Neuronal stem cell (in vitro differentiated cells): ENCODE data around the gene RNF214.

Experiments
- DNase-seq: peaks from one replicate; pipeline ENCODE4 v3.0.0-alpha.2; 2013; ENCODE audit warnings: low spot score
- H2AFZ ChIP-seq: one replicate; pipeline ENCODE4 v1.6.1; 2013; ENCODE audit warnings: mild to moderate bottlenecking, low read length, inconsistent platforms
- H2AK5ac ChIP-seq: 2 replicates; pipeline ENCODE4 v1.6.1; 2013; ENCODE audit warnings: low read depth, mild to moderate bottlenecking, inconsistent platforms, low read length, moderate library complexity, mixed read lengths
- H2BK120ac ChIP-seq: 2 replicates; pipeline ENCODE4 v1.6.1; 2013; ENCODE audit warnings: low read depth, mild to moderate bottlenecking, inconsistent platforms, low read length, moderate library complexity, mixed read lengths
- H2BK12ac ChIP-seq: one replicate; pipeline ENCODE4 v1.6.1; 2013; ENCODE audit warnings: low read length, inconsistent platforms
- H2BK15ac ChIP-seq: 2 replicates; pipeline ENCODE4 v1.6.1; 2013; ENCODE audit warnings: mild to moderate bottlenecking, low read length, inconsistent platforms, mixed read lengths
- H2BK5ac ChIP-seq: one replicate; pipeline ENCODE4 v1.6.1; 2013; ENCODE audit warnings: inconsistent platforms, mild to moderate bottlenecking, low read length, moderate library complexity
- H3K14ac ChIP-seq: one replicate; pipeline ENCODE4 v1.6.1; 2013; ENCODE audit warnings: low read length, inconsistent platforms
- H3K18ac ChIP-seq: 2 replicates; pipeline ENCODE4 v1.6.1; 2013; ENCODE audit warnings: low read length, inconsistent platforms
- H3K23ac ChIP-seq: 2 replicates; pipeline ENCODE4 v1.6.1; 2013; ENCODE audit warnings: low read depth, mild to moderate bottlenecking, mixed read lengths, low read length, inconsistent platforms; ENCODE audit not compliant: poor library complexity
- H3K27ac ChIP-seq: replicated peaks from 3 replicates; pipeline ENCODE4 v1.5.1; 2013; ENCODE audit warnings: low read length, inconsistent platforms
- H3K27me3 ChIP-seq, 3 experiments: 2 replicates each; pipeline ENCODE4 v1.6.1; 2013; ENCODE audit warnings: low read length in 3 of 3, mild to moderate bottlenecking in 2 of 3, inconsistent platforms in 1 of 3, low read depth in 1 of 3, mixed read lengths in 1 of 3, moderate library complexity in 1 of 3; ENCODE audit not compliant: control insufficient read depth in 3 of 3, insufficient read depth in 3 of 3
- H3K36me3 ChIP-seq, 2 donors: replicated peaks in 1 of 2; 2 replicates each; pipeline ENCODE4 v1.6.1; 2013; ENCODE audit warnings: low read length in 2 of 2; ENCODE audit not compliant: control insufficient read depth in 2 of 2, insufficient read depth in 2 of 2
- H3K4ac ChIP-seq: 2 replicates; pipeline ENCODE4 v1.6.1; 2013; ENCODE audit warnings: inconsistent platforms, mild to moderate bottlenecking, low read length, moderate library complexity
- H3K4me1 ChIP-seq, 2 donors: 1 replicate in 1 of 2; 2 replicates in 1 of 2; pipeline ENCODE4 v1.6.1; 2013; ENCODE audit warnings: low read length in 2 of 2, low read depth in 1 of 2; ENCODE audit not compliant: control insufficient read depth in 2 of 2, insufficient read depth in 1 of 2
- H3K4me2 ChIP-seq: one replicate; pipeline ENCODE4 v1.6.1; 2013; ENCODE audit warnings: mild to moderate bottlenecking, low read length, inconsistent platforms; ENCODE audit not compliant: insufficient read depth, poor library complexity, severe bottlenecking
- H3K4me3 ChIP-seq, 2 donors: 2 replicates each; pipeline ENCODE4 v1.5.1; 2013; ENCODE audit warnings: low read length in 2 of 2, mild to moderate bottlenecking in 2 of 2, inconsistent platforms in 1 of 2, moderate library complexity in 1 of 2
- H3K79me1 ChIP-seq: one replicate; pipeline ENCODE4 v1.6.1; 2013; ENCODE audit warnings: low read depth, mild to moderate bottlenecking, inconsistent platforms, low read length, moderate library complexity
- H3K9ac ChIP-seq: one replicate; pipeline ENCODE4 v1.6.1; 2013; ENCODE audit warnings: mild to moderate bottlenecking, low read depth, low read length, inconsistent platforms; ENCODE audit not compliant: poor library complexity
- H3K9me3 ChIP-seq, 2 donors: replicated peaks in 1 of 2; 2 replicates each; pipeline versions ENCODE3 to v1.6.1; 2013; ENCODE audit warnings: low read length in 2 of 2, mild to moderate bottlenecking in 2 of 2, inconsistent platforms in 1 of 2, low read depth in 1 of 2, mixed read lengths in 1 of 2, moderate library complexity in 1 of 2; ENCODE audit not compliant: control insufficient read depth in 2 of 2, insufficient read depth in 1 of 2
- H4K8ac ChIP-seq: one replicate; pipeline ENCODE4 v1.6.1; 2013; ENCODE audit warnings: low read depth, mild to moderate bottlenecking, inconsistent platforms, low read length, moderate library complexity
- H4K91ac ChIP-seq: one replicate; pipeline ENCODE4 v1.6.1; 2013; ENCODE audit warnings: low read length, low read depth, mild to moderate bottlenecking, inconsistent platforms; ENCODE audit not compliant: poor library complexity
- WGBS, 2 donors: extraction: QIAGEN DNeasy Blood & Tissue Kit; methylation state at CpG; one replicate each; pipeline ENCODE4 v1.1.7; 2013; ENCODE audit warnings: missing lambda C conversion rate in 2 of 2, mixed read lengths in 1 of 2; ENCODE audit not compliant: insufficient read length in 2 of 2, insufficient replicate concordance in 1 of 2; ENCODE audit errors: extremely low coverage in 2 of 2; 5-methylcytosine and 5-hydroxymethylcytosine counted together

The RNF214 gene

GRCh38 chr11:117286588-117286987 is 54.1 kb downstream of the RNF214 start:
- Histone ChIP-seq H3K9me3 (no peaks in the 10 kb centered on the region), H2BK15ac (no peak overlapping the region), H2AK5ac (no peak overlapping the region), H3K18ac (no peak overlapping the region), H2AFZ (no peak overlapping the region), H3K27ac (no peak overlapping the region), H3K79me1 (peaks cover 2% of the 10 kb centered on the region), H3K4me2 (no peak overlapping the region), H2BK12ac (no peak overlapping the region), H3K27me3 (no peaks in the 10 kb centered on the region), H3K4me1 (no peaks in the 10 kb centered on the region), H3K9ac (no peak overlapping the region), H2BK120ac (no peak overlapping the region), H3K4ac (no peak overlapping the region), H3K14ac (no peak overlapping the region), H4K91ac (no peak overlapping the region), H3K36me3 (peaks cover 50 to 99% of the 10 kb centered on the region in 2 donors), H2BK5ac (no peak overlapping the region), H4K8ac (no peak overlapping the region), H3K23ac (no peak overlapping the region), H3K4me3 (no peak overlapping the region)
- no peak for DNase-seq
- no CpG with 5 or more reads among the region's 2 CpGs for WGBS, 2 donors

- Histone ChIP-seq H2BK15ac (no peak overlapping the region), H3K9ac (no peak overlapping the region), H3K4me3 (no peak overlapping the region), H3K18ac (no peak overlapping the region), H3K23ac (no peak overlapping the region), H4K91ac (no peak overlapping the region), H2AFZ (no peak overlapping the region), H3K4ac (no peak overlapping the region), H3K36me3 (peaks cover 43 to 95% of the 10 kb centered on the region in 2 donors), H3K14ac (no peak overlapping the region), H2BK12ac (no peak overlapping the region), H3K4me2 (no peak overlapping the region), H2AK5ac (no peak overlapping the region), H2BK120ac (no peak overlapping the region), H3K27ac (no peak overlapping the region), H3K79me1 (peaks cover under 1% of the 10 kb centered on the region), H3K4me1 (no peaks in the 10 kb centered on the region), H2BK5ac (no peak overlapping the region), H4K8ac (no peak overlapping the region), H3K9me3 (no peaks in the 10 kb centered on the region), H3K27me3 (no peaks in the 10 kb centered on the region)
- WGBS, 2 donors: no CpG with 5 or more reads among the region's 3 CpGs
- DNase-seq: no peak
These were observed 55.2 kb downstream of the RNF214 start for GRCh38 chr11:117287668-117288067.

- Histone ChIP-seq H3K4me2 (no peak overlapping the region), H4K91ac (no peak overlapping the region), H3K27me3 (no peaks in the 10 kb centered on the region), H2AFZ (no peak overlapping the region), H3K27ac (no peak overlapping the region), H2AK5ac (no peak overlapping the region), H3K14ac (no peak overlapping the region), H2BK12ac (no peak overlapping the region), H3K9ac (no peak overlapping the region), H2BK120ac (no peak overlapping the region), H3K79me1 (no peaks in the 10 kb centered on the region), H3K36me3 (peaks cover 39 to 89% of the 10 kb centered on the region in 2 donors), H3K9me3 (no peaks in the 10 kb centered on the region), H3K4ac (no peak overlapping the region), H4K8ac (no peak overlapping the region), H2BK5ac (no peak overlapping the region), H2BK15ac (no peak overlapping the region), H3K4me1 (no peaks in the 10 kb centered on the region), H3K18ac (no peak overlapping the region), H3K23ac (no peak overlapping the region), H3K4me3 (no peak overlapping the region)
- WGBS, 2 donors: no CpG with 5 or more reads among the region's 1 CpG
- no peak for DNase-seq
These were observed 57.3 kb downstream of the RNF214 start for GRCh38 chr11:117289795-117290194.

GRCh38 chr11:117290809-117291396 is 58.4 kb downstream of the RNF214 start, which contains the start of gene BACE1-AS:
Gene BACE1-AS (plus strand): TSS chr11:117291346.
- Histone ChIP-seq H3K27ac (no peak within 1 kb of the TSS), H3K4me3 (no peak within 1 kb of the TSS)

More at GRCh38 chr11:117290809-117291396, 58.4 kb downstream of the RNF214 start, which contains the start of gene BACE1-AS:
- no peak within 1 kb of the TSS for H4K91ac ChIP-seq
- no peak within 1 kb of the TSS for H2AK5ac ChIP-seq
- no peak within 1 kb of the TSS for H4K8ac ChIP-seq
- no peak within 1 kb of the TSS for H2BK15ac ChIP-seq
- no peaks in the 10 kb centered on the region for H3K79me1 ChIP-seq
- no peak within 1 kb of the TSS for H3K4me2 ChIP-seq
- H3K23ac ChIP-seq: no peak within 1 kb of the TSS
- no peaks in the 10 kb centered on the region for H3K9me3 ChIP-seq
- H2AFZ ChIP-seq: no peak within 1 kb of the TSS
- no peak within 1 kb of the TSS for H2BK5ac ChIP-seq
- no peak within 1 kb of the TSS for H3K4ac ChIP-seq
- DNase-seq: no peak
- H2BK12ac ChIP-seq: no peak within 1 kb of the TSS
- no peaks in the 10 kb centered on the region for H3K27me3 ChIP-seq
- H3K9ac ChIP-seq: no peak within 1 kb of the TSS
- no peak within 1 kb of the TSS for H3K14ac ChIP-seq
- no peak within 1 kb of the TSS for H3K18ac ChIP-seq
- no CpG with 5 or more reads among the region's 8 CpGs for WGBS, 2 donors
- peaks cover 32 to 87% of the 10 kb centered on the region in 2 donors for H3K36me3 ChIP-seq
- H2BK120ac ChIP-seq: no peak within 1 kb of the TSS
- no peaks in the 10 kb centered on the region for H3K4me1 ChIP-seq
